Dermis microvascular lymphatic vessel endothelial cell (primary cell): ENCODE results near the gene RPS4Y2. TPM values are rescaled to one million over a fixed set of nuclear protein-coding genes. Genes with fewer than 3 reads are reported as not detected.

Experiments
- total RNA-seq: library from RNA; depleted of rRNA; stranded (reverse); fragments of >200 nt; gene quantifications from 2 replicates; pipeline ENCODE4 v1.2.1, GENCODE V29; 2014

Gene RPS4Y2
- total RNA-seq, 1 donor from 2014 or later, result not detected

Other genes starting within 250 kb of the RPS4Y2 start
- gene EIF1AY, start 180.3 kb upstream of the RPS4Y2 start, total RNA-seq, result not detected in 2 replicates